ENCODE results near the gene TFCP2L1.

DNA sequence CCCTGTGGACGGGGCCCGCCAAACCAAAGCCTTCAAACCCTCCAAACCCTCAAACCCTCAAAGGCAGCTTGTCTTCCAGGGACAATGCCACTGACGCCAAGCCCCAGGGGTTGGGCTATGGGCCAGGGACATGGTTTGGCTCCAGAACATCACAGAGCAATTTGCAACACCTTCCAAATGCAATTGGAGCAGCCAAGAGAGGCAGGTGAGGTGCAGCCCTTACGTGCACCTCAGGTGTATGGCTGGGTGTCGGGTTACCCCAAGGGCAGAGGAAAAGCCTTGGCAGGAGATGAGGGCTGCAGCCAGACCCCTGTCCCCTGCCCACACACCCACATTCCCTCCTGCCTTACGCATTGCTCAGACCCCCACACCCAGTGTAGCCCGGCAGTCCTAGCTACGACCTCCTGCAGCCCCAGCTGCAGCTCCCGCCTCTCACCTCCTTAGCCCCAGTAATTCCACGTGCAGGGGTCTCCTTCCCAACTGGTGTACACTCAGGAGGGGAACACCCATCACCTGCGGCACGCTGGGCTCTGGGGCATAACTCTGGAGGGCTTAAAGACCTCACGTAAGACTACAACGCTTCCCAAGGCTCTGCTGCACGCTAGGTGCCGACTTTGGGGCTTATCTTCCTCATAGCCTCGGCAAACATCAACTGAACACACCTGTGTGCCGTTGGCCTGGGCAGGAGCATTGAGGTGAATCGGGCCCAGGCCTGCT lies 88.7 kb downstream of the TFCP2L1 start:
- TF ChIP-seq GATA2 (IDR thresholded peaks at IDR 0.05; ENCODE audit: low read depth, low read length) (no peak), GATA3 (IDR thresholded peaks at IDR 0.05; ENCODE audit: low read depth, low read length) (no peak)
